ENCODE data around the gene USP36.

The USP36 gene

DNA sequence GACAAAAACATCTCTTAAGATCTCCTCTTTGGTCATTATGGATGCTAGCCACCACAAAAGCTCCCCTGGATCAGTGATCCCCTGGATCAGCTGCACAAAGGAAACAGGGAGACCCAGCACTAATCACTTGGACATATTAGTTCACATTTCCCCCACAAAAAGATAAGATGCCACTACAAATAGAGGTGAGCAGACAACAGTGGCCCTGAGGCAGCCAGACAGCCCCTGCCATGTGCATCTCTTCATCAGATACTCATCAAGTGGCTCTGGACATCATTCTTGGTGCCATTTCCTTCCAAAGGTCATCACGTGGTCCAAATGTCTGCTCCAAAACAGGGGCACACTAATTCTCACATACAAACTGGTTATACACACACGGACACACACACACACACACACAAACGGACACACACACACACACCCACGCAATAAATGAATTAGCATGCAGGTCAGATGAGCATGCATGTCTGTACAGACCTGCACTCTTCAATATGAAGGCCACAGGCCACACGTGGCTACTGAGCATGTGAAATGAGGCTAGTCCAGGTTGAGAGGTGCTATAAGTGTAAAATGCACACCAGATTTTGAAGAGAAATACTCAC is 4.1 kb downstream of the USP36 start:
- no peak for DNase-seq (ENCODE audit: low read depth)

DNA sequence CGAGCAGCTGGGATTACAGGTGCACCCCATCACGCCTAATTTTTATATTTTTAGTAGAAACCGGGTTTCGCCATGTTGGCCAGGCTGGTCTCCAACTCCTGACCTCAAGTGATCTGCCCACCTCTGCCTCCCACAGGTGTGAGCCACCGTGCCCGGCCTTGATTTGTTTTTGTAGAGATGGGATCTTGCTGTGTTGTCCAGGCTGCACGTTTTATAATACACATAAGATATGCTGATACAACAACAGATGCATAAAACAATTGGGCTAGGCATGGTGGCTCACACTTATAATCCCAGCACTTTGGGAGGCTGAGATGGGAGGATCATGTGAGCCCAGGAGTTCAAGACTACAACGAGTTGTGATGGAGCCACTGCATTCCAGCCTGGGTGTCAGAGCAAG is 6.0 kb downstream of the USP36 start:
- no peak for DNase-seq (ENCODE audit: low read depth)

DNA sequence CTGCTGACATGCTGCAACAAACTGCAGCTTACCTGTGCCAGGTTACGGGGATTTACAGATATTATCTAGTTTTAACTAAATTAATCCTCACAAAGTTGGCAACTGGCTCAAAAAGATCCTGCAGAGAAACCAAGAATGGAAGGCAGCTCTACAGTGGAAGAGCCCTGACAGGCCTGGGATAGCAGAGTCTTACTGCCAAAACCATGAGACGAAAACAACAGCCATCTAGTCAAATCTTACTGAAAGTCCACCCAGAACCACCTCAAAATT is 8.1 kb downstream of the USP36 start:
- DNase-seq (ENCODE audit: low read depth), result no peak

DNA sequence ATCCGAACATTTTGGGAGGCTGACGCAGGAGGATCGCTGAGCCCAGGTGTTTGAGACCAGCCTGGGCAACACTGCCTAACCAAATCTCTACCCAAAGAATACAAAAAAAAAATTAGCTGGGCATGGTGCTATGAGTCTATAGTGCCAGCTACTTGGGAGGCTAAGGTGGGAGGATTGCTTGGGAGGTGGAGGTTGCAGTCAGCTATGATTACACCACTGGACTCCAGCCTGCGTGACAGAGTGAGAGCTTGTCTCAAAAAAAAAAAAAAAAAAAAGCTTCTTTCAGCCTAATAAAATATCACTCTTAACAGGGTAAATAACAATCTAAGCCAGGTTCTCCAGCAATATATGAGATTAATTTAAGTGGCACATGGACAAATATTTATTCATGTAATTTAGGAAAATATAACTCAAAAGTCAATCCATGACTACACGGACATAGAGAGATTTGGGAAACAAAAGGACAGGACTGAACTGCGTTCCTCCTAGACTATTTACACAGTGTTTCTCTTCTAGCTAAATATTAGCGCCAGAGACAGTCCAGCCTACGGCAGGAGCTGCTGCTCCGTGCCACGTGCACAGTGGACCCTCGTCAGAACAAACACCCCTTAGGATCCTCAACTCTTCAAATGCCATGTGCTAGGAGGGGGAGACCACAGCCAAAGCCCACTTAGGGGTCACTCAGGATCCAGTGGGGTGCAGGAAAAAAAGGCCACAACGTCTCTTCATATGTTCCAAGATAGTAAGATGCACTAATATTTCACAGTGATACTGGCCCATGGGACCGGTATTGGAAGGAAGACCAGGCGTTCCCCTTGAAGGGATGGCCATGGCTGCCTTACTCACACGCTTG is 8.7 kb downstream of the USP36 start:
- DNase-seq (ENCODE audit: low read depth), result no peak

DNA sequence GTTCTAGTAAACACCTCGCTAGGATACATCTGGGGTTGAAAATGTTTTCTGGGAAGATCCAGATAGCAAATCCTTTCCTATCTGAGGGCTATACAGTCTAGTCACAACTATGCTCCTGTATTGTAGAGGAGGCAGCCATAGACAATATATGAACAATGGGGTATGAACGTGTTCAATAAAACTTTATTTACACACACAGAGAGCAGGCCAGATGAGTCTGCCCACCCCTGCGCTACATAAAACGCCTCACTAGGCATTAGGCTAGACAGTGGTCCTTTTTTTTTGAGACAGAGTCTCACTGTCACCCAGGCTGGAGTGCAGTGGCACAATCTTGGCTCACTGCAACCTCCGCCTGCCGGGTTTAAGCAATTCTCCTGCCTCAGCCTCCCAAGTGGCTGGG is 11.1 kb downstream of the USP36 start:
- DNase-seq (ENCODE audit: low read depth), result no peak

DNA sequence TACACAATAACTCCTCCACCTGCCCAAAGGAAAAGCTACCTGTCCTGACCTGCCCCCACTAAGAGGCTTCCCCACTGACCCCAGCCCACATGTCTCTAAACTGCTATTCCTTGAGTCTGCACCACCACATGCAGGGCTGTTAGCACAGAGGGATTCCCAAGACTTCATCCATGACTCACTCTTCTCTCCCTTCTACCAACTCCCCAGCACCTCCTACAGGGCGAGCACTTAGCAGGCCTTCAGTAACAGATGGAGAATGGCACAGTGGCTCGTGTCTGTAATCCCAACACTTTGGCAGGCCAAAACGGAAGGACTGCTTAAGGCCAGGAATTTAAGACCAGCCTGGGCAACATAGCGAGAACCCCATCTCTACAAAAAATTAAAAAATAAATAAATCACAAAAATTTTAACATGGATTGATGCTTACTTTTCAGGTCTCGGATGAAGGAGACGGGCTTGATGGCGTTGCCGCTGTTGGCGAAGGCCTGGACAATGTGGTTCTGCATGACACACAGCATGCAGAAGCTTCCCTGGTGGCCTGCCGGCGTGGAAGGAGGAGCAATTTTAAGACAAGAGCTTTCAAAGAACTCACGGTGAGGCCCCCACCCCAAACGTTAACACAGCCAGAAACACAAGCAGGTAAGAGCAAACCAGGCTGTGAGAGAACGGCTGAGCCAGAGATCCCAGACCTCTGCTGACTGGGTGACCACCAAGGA is 12.0 kb downstream of the USP36 start:
- no peak for DNase-seq (ENCODE audit: low read depth)

DNA sequence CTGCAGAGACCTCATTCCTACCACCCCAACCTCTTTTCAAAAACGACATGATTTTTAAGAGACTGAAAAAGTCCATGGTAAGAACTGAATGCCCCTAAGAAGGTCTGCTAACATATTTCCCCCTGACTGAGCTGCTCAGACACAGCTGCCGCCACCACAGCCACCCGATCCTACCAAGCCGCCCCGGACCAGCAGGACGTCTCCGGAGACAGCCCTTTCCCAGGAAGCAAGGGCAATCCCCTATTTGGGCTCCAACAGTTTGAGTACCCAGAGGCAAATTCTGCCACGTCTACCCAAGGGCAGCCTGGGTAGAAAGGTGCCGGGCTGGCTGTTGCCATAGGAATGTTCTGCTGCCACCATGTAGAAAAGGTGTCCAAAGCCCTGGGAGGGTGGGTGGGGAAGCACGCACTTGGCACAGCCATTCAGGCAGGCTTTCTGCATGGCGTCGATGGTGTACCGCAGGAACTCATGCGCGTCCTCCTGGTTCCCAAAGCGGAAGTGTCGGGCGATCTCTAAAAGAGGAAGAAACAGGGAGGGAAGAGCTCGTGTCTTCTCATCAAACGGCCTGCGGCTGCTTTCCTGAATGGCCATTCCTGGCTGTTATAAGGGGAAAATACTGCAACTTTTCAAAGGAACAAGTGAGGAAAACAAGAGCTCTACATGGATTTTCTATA is 13.6 kb downstream of the USP36 start:
- DNase-seq (ENCODE audit: low read depth), result no peak

DNA sequence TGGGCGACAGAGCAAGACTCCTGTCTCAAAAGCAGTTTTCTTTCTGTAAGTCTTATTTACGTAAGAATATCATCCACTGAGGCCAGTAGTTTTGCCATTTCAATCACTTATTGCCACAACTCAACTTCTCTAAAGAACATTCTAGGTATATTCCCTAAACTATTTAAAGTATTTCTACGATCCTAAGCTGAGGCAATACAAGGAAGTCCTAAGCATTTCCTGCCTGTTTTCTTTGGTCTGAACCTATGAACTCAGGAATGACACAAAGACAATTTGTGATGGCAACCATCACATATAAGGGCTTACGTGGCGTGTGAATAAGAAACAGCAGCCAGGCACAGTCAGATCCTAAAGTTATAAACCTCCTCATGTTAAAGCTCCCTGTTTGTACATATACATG is 14.2 kb downstream of the USP36 start:
- no peak for DNase-seq (ENCODE audit: low read depth)

DNA sequence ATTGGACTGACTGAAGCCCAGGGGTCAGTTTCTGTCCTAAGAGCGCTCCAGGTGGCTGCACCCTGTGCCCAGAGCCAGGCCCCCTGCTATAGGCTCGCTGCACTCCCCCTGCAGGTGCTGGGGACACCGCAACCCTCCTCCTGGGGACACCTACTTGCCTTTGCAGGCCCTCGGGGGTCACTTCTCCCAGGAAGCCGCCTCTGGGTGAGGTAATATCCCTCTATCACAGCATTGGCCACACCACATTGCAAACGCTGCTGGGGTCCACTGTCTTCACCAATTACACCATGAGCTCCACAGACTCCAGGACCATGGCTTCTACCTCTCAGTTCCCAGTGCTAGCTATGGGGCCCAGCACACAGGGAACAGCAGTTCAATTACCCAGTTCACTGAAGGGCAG is 14.9 kb downstream of the USP36 start:
- DNase-seq (ENCODE audit: low read depth), result no peak

DNA sequence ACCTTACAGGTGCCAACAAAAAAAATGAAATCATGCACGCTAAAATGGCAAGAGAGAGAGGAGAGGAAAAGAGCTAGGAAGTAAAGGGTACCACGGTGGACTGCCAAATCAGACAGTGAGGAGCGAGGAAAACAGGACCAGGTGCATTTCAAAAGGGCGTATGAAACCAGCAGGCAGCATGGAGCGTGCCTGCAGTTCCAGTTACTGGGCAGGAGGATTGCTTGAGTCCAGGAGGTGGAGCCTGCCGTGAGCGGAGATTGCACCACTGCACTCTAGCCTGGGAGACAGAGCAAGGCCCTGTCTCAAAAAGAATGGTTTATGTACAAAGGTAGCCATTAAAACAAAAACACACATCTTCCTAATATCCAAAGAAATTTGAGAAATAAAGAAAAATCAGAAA is 16.4 kb downstream of the USP36 start:
- no peak for DNase-seq (ENCODE audit: low read depth)

DNA sequence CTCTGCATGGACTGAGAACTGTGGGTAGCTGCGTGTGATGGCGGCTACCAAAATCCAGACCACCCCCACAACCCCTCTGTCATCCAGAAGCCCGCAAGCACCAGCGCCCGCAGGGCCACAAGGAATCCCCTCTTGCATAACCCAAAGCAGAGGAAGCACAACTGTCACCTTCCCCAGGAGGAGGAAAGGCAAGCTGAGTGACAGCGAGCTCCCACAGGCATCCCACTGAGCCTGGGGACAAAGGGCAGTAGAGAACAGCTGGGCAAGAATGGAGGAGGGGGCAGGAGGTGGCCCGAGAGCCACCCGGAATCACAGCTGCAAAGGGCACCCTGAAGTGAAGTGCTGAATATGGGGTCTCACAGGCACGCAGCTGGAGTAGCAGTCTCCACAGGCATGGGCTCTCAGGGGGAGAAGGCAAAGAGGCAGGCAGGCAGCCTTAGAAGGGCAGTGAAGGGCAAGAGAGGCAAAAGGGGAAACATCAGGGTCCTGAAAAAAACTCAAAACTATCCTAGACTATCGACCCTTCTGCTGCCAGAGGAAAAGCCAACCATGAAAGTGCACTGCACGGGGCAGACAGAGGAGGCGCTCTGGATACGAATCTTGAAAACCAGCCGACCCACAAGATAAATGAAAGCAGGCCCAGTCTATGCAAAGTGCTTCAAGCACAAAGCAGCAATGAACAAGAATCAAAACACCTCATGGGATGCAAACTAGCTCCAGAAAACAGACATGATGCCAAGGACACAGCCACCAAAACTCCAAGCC is 17.1 kb downstream of the USP36 start:
- no peak for DNase-seq (ENCODE audit: low read depth)

DNA sequence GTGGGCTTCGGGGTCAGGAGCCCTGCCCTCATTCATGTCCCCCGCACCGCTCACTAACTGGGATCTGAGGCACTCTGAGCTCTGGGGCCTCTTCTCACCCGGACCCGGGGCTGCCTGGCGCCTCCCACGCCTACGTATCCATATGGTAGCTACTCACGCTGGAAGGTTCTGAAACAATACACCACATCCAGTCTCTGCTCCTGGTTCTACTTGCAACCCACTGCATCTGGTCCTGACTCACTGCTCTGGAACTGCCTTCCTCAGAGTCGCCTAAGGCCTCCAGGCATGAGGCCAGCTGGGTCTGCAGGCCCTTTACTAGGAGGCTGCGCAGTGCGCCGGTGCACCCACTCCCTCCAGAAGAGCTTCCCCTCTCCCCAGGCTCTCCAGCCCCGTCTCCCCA is 18.1 kb downstream of the USP36 start:
- DNase-seq (ENCODE audit: low read depth), result no peak

DNA sequence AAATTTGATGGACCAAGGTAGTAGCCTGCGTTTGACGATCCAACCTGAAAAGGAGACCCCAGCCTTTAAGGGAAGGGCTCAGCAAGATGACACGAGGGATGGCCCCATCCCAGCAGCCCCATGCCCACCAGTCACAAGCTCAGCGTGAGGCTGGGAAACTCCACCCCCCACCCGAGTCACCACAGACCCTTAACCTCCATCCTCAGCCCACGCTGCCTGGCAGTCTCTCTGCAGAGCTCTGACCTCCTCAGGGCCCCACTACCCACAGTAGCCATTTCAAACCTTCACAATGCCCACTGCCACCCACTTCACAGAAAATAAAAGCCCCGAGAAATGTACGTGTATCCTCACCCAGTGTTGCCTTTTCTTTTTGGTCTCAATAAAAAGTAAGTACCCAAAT is 18.7 kb downstream of the USP36 start:
- DNase-seq (ENCODE audit: low read depth), result no peak

DNA sequence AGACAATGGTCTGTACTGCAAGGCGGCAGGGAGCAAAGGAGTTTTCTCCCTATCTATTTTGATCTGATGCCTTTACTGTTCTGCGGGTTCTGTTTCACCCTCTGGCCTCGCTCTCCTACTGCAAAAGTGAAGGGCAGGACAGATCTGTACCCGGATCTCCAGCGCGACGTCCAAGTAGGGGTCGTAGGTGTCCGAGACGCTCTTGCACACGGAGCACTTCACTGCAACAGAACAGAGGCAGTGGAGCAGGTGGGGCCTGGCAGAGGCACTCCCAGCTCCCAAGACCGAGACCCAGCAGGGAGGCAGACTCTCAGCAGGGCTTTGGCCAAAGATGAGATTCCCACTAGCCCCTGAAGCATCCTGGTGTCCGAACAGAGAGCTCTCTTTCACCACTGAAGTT is 19.8 kb downstream of the USP36 start:
- DNase-seq (ENCODE audit: low read depth), result no peak

DNA sequence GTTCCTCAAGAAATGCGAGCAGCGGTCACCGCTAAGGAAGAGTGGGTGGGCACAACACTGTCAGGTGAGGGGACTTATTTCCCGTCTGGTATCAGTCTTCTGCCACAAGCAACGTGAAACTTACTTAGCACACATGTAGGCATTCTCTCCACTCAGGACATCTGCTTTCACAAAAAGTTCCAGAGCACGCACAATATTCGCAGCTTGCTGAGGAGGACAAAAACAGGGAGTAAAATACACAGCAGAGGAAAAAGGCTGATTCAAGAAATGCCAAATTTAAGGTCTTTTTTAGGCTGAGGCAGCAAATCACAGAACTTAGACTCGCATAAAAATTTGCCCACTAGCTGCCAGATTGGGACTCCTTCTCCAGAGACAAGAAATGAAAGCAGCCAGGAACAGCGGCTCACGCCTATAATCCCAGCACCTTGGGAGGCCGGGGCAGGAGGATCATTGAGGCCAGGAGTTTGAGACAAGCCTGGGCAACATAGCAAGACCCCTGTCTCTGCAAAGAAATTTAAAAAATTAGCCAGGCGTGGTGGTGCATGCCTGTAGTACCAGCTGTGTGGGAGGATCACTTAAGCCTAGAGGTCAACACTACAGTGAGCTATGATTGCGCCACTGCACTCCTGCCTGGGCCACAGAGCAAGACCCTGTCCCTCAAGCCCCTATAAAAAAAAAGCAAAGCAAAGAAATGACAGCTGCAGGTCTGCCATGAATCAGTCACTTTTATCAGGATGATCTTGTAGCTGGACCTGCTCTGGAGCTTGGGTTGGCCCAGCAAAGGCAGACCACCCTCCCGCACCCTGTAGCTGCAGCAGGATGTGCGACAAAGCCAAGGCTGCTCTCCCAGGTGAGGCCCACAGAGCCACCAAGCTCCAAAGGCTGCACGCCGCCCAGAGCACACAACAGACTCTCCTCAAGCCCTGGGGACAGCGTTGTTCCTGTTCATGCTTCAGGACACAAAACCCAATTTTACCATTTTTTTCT is 20.5 kb downstream of the USP36 start:
- DNase-seq (ENCODE audit: low read depth), result no peak

DNA sequence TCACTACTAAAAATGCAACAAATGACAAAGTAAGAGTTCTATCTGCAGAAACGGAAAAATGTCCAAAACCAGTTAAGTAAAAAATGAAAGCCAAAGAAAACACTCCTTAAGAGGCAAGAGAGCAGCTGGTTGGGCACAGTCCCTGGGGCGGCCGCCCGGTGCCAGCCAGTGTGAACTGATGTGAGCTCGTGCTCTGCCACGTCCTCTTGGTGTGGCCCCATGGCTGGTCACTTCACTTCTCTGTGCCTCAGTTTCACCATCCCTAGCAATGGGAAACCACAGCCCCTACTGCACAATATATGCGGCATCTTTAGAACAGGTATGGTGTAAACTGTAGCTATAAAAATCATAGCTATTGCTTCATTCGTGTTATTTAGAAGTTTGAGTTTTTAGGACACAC is 21.2 kb downstream of the USP36 start:
- DNase-seq (ENCODE audit: low read depth), result no peak

DNA sequence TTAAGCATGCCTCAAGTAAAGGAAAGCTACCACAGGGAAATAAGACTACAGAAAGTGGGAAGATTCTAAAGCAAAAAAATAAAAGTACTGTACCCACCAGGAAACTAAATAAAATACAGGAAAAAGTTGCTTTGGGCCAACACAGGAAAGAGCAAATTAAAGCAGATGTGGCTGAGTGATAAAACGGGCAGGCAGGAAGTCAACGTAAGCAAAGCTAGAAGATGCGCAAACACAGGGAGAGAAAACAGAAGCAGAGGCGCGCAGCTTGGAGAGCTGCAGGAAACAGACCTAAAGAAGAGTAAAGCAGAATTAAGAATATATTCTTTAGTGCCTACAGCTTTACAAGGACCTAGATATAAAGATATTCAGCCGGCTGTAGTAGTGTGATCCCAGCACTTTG is 21.7 kb downstream of the USP36 start:
- no peak for DNase-seq (ENCODE audit: low read depth)

DNA sequence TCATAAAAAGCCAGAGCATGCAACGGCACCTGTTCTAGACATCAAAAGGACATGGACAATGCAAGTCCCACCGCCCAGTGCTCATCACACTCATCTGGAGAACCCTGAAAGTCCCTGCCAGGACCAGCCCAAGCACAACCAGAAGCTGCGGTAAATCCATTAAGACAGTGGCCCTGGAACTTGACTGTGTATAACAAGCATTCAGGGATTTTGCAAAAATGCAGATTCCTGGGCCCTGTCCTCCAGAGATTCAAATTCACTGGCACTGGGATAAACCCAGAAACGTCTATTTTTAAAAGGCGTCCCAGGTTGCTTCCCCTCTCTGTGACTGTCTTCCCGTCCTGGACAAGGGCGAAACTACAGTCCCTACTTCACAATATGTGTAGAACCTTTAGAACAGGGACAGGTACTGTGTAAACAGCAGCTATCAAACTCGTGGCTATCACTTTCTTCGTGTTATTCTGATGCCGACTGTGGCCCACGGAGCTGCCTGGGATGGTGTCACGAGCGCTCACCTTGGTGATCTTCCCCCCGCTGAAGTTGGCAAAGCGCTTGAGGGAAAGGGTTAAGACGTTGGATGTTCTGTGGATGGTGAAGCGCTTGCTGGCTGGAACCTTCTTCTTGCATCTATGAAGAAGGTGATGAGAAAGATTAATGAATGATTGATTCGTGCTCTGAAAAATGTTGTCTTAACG is 22.3 kb downstream of the USP36 start:
- DNase-seq (ENCODE audit: low read depth), result no peak

DNA sequence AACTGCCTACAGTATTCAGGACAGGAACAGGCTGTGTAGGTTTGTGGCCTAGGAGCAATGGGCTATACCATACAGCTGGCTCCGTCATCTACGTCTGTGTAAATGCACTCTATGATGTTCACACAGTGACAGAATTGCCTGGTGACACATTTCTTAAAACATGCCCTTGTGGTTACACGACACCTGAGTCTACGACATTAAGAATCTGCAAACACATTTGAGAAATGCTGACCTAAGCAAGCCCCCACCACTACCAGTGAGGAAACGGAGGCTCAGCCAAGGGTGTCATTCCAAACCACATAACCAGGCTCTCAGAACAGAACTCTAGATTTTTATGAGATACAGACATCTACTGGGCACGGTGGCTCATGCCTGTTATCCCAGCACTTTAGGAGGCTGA is 23.5 kb downstream of the USP36 start:
- peak; percentile 33 for DNase-seq (ENCODE audit: low read depth)

DNA sequence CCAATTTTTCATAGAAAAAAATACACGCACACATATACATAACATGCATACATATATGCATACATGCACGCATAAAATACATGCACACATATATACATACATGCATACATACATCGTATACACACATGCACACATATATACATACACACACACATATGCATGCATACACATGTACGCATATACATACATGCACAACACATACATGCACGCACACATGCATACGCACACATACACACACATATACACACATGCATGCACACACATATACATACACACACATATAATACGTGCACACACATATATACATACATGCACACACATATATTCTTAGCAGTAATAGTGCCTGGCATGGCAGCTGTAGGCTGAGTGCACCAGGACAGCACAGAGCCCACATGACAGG is 24.9 kb downstream of the USP36 start:
- no peak for DNase-seq (ENCODE audit: low read depth)
